ENCODE data around the gene PITPNC1. TPM values are rescaled to one million over a fixed set of nuclear protein-coding genes. Genes with fewer than 3 reads are reported as not detected.

PITPNC1 gene
- total RNA-seq, 1 experiment from 2014 or later: 40.1 TPM

GRCh38 chr17:67378454-67379250 is 1.6 kb downstream of the PITPNC1 start:
- intact Hi-C loops (cut with micrococcal nuclease): loop anchor here (1.0 to 10.0 kb wide), 5 partner anchors 97 to 336 kb away; partner anchors contain the start of gene NOL11
- peak; percentile 81 for DNase-seq (ENCODE audit: unreplicated experiment)
- Mint-ChIP-seq H3K36me3 (ENCODE audit: insufficient read depth, unreplicated experiment) (no peaks in the 10 kb centered on the region), H3K27me3 (ENCODE audit: insufficient read depth, unreplicated experiment) (no peaks in the 10 kb centered on the region), H3K4me1 (ENCODE audit: insufficient read depth, unreplicated experiment) (peaks cover 14% of the 10 kb centered on the region), H3K9me3 (ENCODE audit: unreplicated experiment) (no peaks in the 10 kb centered on the region), H3K27ac (ENCODE audit: low read depth, unreplicated experiment) (peak overlapping the region; percentile 44), H3K4me3 (ENCODE audit: unreplicated experiment) (peak overlapping the region; percentile 75)
- TSS peak; percentile 70 for BruUV-seq (replicated peaks)
- ChIA-PET CTCF (interaction anchor here (0.5 to 6.6 kb wide), 42 partner anchors 10 to 956 kb away, joined by 3 to 91 read pairs (median 4); partner anchors contain the start of gene PSMD12), POLR2A (interaction anchor here (0.6 to 5.6 kb wide), 14 partner anchors 12 to 339 kb away, joined by 3 to 54 read pairs (median 4); partner anchors contain the start of genes NOL11 and PSMD12)
- peak; percentile 72 for TF ChIP-seq CTCF (IDR thresholded peaks at IDR 0.05; ENCODE audit: unreplicated experiment)

GRCh38 chr17:67379251-67379630 is 2.2 kb downstream of the PITPNC1 start:
- no peak for DNase-seq (ENCODE audit: unreplicated experiment)
- no peaks in the 10 kb centered on the region for H3K36me3 Mint-ChIP-seq (ENCODE audit: insufficient read depth, unreplicated experiment)
- H3K27ac Mint-ChIP-seq (ENCODE audit: low read depth, unreplicated experiment): peak overlapping the region; percentile 44
- peak overlapping the region; percentile 75 for H3K4me3 Mint-ChIP-seq (ENCODE audit: unreplicated experiment)
- H3K9me3 Mint-ChIP-seq (ENCODE audit: unreplicated experiment): no peaks in the 10 kb centered on the region
- peaks cover 13% of the 10 kb centered on the region for H3K4me1 Mint-ChIP-seq (ENCODE audit: insufficient read depth, unreplicated experiment)
- BruUV-seq (replicated peaks): TSS peak; percentile 28
- no peaks in the 10 kb centered on the region for H3K27me3 Mint-ChIP-seq (ENCODE audit: insufficient read depth, unreplicated experiment)
- TF ChIP-seq CTCF (IDR thresholded peaks at IDR 0.05; ENCODE audit: unreplicated experiment): no peak
- intact Hi-C loops (cut with micrococcal nuclease): loop anchor here (2.0 to 10.0 kb wide), 3 partner anchors 224 to 336 kb away; partner anchors contain the start of gene NOL11
- ChIA-PET POLR2A (interaction anchor here (0.5 to 4.2 kb wide), 8 partner anchors 11 to 308 kb away, joined by 3 to 40 read pairs (median 5); no protein-coding TSS in a partner anchor), CTCF (interaction anchor here (0.5 to 6.6 kb wide), 34 partner anchors 10 to 957 kb away, joined by 3 to 91 read pairs (median 4); partner anchors contain the start of gene PSMD12)

- peak overlapping the region; percentile 63 for H3K27ac Mint-ChIP-seq (ENCODE audit: low read depth, unreplicated experiment)
- BruUV-seq (replicated peaks): no TSS peak
- no peaks in the 10 kb centered on the region for H3K27me3 Mint-ChIP-seq (ENCODE audit: insufficient read depth, unreplicated experiment)
- POLR2A ChIA-PET: interaction anchor here (0.6 kb wide), 1 partner anchor 9 kb away, joined by 3 read pairs; no protein-coding TSS in a partner anchor
- H3K9me3 Mint-ChIP-seq (ENCODE audit: unreplicated experiment): no peaks in the 10 kb centered on the region
- no peak for TF ChIP-seq CTCF (IDR thresholded peaks at IDR 0.05; ENCODE audit: unreplicated experiment)
- DNase-seq (ENCODE audit: unreplicated experiment): no peak
- intact Hi-C loops (cut with micrococcal nuclease): no loop called here
- peaks cover 6% of the 10 kb centered on the region for H3K4me1 Mint-ChIP-seq (ENCODE audit: insufficient read depth, unreplicated experiment)
- H3K4me3 Mint-ChIP-seq (ENCODE audit: unreplicated experiment): no peak overlapping the region
- CTCF ChIA-PET: interaction anchor here (1.0 kb wide), 1 partner anchor 93 kb away, joined by 8 read pairs; no protein-coding TSS in a partner anchor
- H3K36me3 Mint-ChIP-seq (ENCODE audit: insufficient read depth, unreplicated experiment): no peaks in the 10 kb centered on the region
These were observed 4.8 kb downstream of the PITPNC1 start for GRCh38 chr17:67381929-67382257.

All from MCF 10A (cell line).